PC-9 (cell line): ENCODE measurements around the gene IL11RA.

Source experiments
- CTCF ChIP-seq: fragments of 200-600 bp; sonication (generic); conservative IDR thresholded peaks from 2 replicates; pipeline ENCODE4 v1.6.1; 2017; ENCODE audit warnings: mixed run types, antibody characterized with exemption, mild to moderate bottlenecking, moderate library complexity
- EZH2 ChIP-seq: fragments of 200-600 bp; sonication (generic); IDR thresholded peaks from 2 replicates; pipeline ENCODE4 v1.8.0; 2017; ENCODE audit warnings: antibody characterized with exemption, low read depth

GRCh38 chr9:34654323-34655051, 2.5 kb downstream of the IL11RA start:
- TF ChIP-seq CTCF: no peak
- TF ChIP-seq EZH2: no peak
